Prostate gland (tissue), 2 donors: ENCODE results near the gene TRIM34.

Experiments used
- POLR2AphosphoS5 ChIP-seq: sonication (generic); formaldehyde crosslinking; IDR thresholded peaks from one replicate; pipeline ENCODE4 v1.6.1; 2017; ENCODE audit warnings: antibody characterized with exemption
- TF ChIP-seq, protein P1 (sequence below), 4 experiments: fragments of 200-600 bp in 2 of 4; fragments of 450-650 bp in 2 of 4; sonication (generic) in 2 of 4; IDR thresholded peaks; 1 replicate in 3 of 4; 2 replicates in 1 of 4; pipeline ENCODE4 v1.5.1; 2016 to 2019; ENCODE audit warnings: antibody characterized with exemption in 4 of 4, mild to moderate bottlenecking in 2 of 4, moderate library complexity in 2 of 4

DNA sequence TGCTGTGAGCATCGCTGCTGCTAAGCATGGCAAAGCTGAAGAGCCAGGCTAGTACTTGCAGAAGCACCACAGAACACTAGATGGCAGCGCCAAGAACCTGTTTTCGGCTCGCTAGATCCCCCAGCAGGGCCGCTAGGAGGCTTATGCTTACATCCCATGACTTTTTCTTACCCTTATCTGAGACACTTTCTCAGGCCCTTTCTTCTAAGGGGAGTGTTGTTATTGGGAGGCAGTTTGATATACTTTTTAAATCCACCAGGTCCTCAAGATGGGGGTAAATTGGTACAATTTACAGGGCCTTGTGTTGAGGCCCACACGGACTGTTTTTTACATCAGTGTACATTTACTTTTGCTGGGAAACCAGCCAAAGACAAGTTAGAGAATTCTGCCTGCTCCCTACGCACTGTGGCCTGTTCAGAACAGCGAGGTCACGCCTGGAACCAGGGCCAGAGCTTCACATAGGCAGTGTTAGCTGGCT lies 24.4 kb upstream of the TRIM34 start:
- TF ChIP-seq, protein P1, sequence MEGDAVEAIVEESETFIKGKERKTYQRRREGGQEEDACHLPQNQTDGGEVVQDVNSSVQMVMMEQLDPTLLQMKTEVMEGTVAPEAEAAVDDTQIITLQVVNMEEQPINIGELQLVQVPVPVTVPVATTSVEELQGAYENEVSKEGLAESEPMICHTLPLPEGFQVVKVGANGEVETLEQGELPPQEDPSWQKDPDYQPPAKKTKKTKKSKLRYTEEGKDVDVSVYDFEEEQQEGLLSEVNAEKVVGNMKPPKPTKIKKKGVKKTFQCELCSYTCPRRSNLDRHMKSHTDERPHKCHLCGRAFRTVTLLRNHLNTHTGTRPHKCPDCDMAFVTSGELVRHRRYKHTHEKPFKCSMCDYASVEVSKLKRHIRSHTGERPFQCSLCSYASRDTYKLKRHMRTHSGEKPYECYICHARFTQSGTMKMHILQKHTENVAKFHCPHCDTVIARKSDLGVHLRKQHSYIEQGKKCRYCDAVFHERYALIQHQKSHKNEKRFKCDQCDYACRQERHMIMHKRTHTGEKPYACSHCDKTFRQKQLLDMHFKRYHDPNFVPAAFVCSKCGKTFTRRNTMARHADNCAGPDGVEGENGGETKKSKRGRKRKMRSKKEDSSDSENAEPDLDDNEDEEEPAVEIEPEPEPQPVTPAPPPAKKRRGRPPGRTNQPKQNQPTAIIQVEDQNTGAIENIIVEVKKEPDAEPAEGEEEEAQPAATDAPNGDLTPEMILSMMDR (IDR thresholded peaks at IDR 0.05) = peak; percentile 12 to 82 (median 62)
- TF ChIP-seq POLR2AphosphoS5 = peak; percentile 50
